Nephron progenitor cell (in vitro differentiated cells): ENCODE measurements around the gene ASTN2.
A peak's percentile ranks its signal among the peaks of the same experiment; 100 is the strongest.

Experiments used
- DNase-seq: peaks from one replicate; pipeline ENCODE4 v3.0.0; 2021
- H3K27ac Mint-ChIP-seq: 2 replicates; pipeline ENCODE4 v1.8.0; 2021; ENCODE audit warnings: mild to moderate bottlenecking, moderate library complexity, mixed read lengths
- H3K27me3 Mint-ChIP-seq: 2 replicates; pipeline ENCODE4 v1.8.0; 2021; ENCODE audit warnings: mild to moderate bottlenecking, low read depth, mixed read lengths; ENCODE audit not compliant: poor library complexity
- H3K36me3 Mint-ChIP-seq: 2 replicates; pipeline ENCODE4 v1.8.0; 2021; ENCODE audit warnings: low read depth, mixed read lengths
- H3K4me1 Mint-ChIP-seq: 2 replicates; pipeline ENCODE4 v1.8.0; 2021; ENCODE audit warnings: mixed read lengths
- H3K4me3 Mint-ChIP-seq: 2 replicates; pipeline ENCODE4 v1.8.0; 2021; ENCODE audit warnings: mild to moderate bottlenecking, moderate library complexity, mixed read lengths
- H3K9me3 Mint-ChIP-seq: 2 replicates; pipeline ENCODE4 v1.8.0; 2021; ENCODE audit warnings: mild to moderate bottlenecking, moderate library complexity, mixed read lengths
- CTCF ChIP-seq: fragments of 200-600 bp; sonication (generic); IDR thresholded peaks from 2 replicates; pipeline ENCODE4 v1.5.0; 2021; ENCODE audit warnings: antibody characterized with exemption

Gene ASTN2

DNA sequence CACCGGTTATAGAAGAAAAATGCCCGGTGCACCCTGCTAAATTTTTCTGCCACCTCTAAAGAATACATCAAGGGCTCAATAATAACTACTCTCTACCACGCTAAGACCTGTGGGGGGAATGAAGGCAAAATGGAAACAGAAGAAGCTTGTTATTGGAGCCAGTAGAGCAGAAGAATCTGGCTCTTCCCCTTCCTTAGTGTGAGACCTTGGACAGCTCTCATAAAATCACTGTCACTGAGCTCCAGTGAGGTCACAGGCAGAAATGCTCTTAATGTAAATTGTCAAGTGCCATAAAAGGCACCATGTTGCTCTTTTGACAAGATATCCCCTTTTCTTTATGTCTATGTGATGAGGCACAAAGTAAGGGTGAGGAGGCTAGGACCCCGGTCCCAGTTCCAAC, 74.4 kb downstream of the ASTN2 start:
- Mint-ChIP-seq H3K4me3 (no peak overlapping the region), H3K27me3 (no peaks in the 10 kb centered on the region), H3K36me3 (no peaks in the 10 kb centered on the region), H3K9me3 (peaks cover 3% of the 10 kb centered on the region), H3K4me1 (no peaks in the 10 kb centered on the region), H3K27ac (no peak overlapping the region)
- no peak for TF ChIP-seq CTCF
- DNase-seq: no peak

GRCh38 chr9:117335837-117336433, 78.9 kb downstream of the ASTN2 start:
- DNase-seq: no peak
- H3K4me3 Mint-ChIP-seq: no peak overlapping the region
- TF ChIP-seq CTCF: no peak
- H3K27me3 Mint-ChIP-seq: no peaks in the 10 kb centered on the region
- H3K9me3 Mint-ChIP-seq: no peaks in the 10 kb centered on the region
- no peaks in the 10 kb centered on the region for H3K36me3 Mint-ChIP-seq
- H3K27ac Mint-ChIP-seq: no peak overlapping the region
- no peaks in the 10 kb centered on the region for H3K4me1 Mint-ChIP-seq

GRCh38 chr9:117334101-117334500, 80.8 kb downstream of the ASTN2 start:
- H3K36me3 Mint-ChIP-seq: no peaks in the 10 kb centered on the region
- no peak for TF ChIP-seq CTCF
- no peaks in the 10 kb centered on the region for H3K9me3 Mint-ChIP-seq
- H3K27me3 Mint-ChIP-seq: peaks cover 9% of the 10 kb centered on the region
- no peaks in the 10 kb centered on the region for H3K4me1 Mint-ChIP-seq
- no peak overlapping the region for H3K27ac Mint-ChIP-seq
- no peak overlapping the region for H3K4me3 Mint-ChIP-seq
- peak; percentile 27 for DNase-seq

GRCh38 chr9:117325831-117326230, 89.0 kb downstream of the ASTN2 start:
- H3K9me3 Mint-ChIP-seq: no peaks in the 10 kb centered on the region
- H3K4me1 Mint-ChIP-seq: peaks cover 28% of the 10 kb centered on the region
- H3K4me3 Mint-ChIP-seq: no peak overlapping the region
- H3K27me3 Mint-ChIP-seq: peaks cover 27% of the 10 kb centered on the region
- no peaks in the 10 kb centered on the region for H3K36me3 Mint-ChIP-seq
- DNase-seq: no peak
- no peak for TF ChIP-seq CTCF
- H3K27ac Mint-ChIP-seq: no peak overlapping the region

- Mint-ChIP-seq H3K27ac (no peak overlapping the region), H3K4me1 (peaks cover 28% of the 10 kb centered on the region), H3K27me3 (peaks cover 22% of the 10 kb centered on the region), H3K4me3 (no peak overlapping the region), H3K36me3 (no peaks in the 10 kb centered on the region), H3K9me3 (no peaks in the 10 kb centered on the region)
- TF ChIP-seq CTCF: no peak
- no peak for DNase-seq
Observed at GRCh38 chr9:117325110-117325731, 89.6 kb downstream of the ASTN2 start.

- peaks cover 28% of the 10 kb centered on the region for H3K4me1 Mint-ChIP-seq
- no peak for DNase-seq
- H3K27me3 Mint-ChIP-seq: peaks cover 13% of the 10 kb centered on the region
- no peak overlapping the region for H3K27ac Mint-ChIP-seq
- no peak overlapping the region for H3K4me3 Mint-ChIP-seq
- no peaks in the 10 kb centered on the region for H3K9me3 Mint-ChIP-seq
- TF ChIP-seq CTCF: no peak
- no peaks in the 10 kb centered on the region for H3K36me3 Mint-ChIP-seq
Observed at GRCh38 chr9:117323390-117323789, 91.5 kb downstream of the ASTN2 start.
